GM10248 (cell line): ENCODE data around the gene FOXI2.

ENCODE experiments used
- CTCF ChIA-PET: fragments of 300-600 bp; sonication (Branson Sonifier 250); formaldehyde crosslinking; extraction: SDS; loops from one replicate; lab custom pipeline; 2021; ENCODE audit warnings: antibody characterized with exemption; lab: Yijun Ruan, JAX
- POLR2A ChIA-PET: fragments of 350-650 bp; sonication (Branson Sonifier 250); formaldehyde crosslinking; extraction: SDS; loops from one replicate; lab custom pipeline; 2020; ENCODE audit warnings: antibody characterized with exemption; lab: Yijun Ruan, JAX
- DNase-seq: peaks from one replicate; pipeline ENCODE4 v3.0.0; 2012; ENCODE audit errors: extremely low spot score
- CTCF ChIP-seq: IDR thresholded peaks from 2 replicates; pipeline ENCODE4 v1.5.1; 2012; ENCODE audit warnings: mild to moderate bottlenecking, low read depth; ENCODE audit errors: extremely low read depth, missing control alignments, control extremely low read depth

Gene FOXI2

GRCh38 chr10:127776816-127777215 is 39.8 kb downstream of the FOXI2 start:
- POLR2A ChIA-PET = no interaction called here
- TF ChIP-seq CTCF = no peak
- CTCF ChIA-PET = no interaction called here
- DNase-seq = no peak

GRCh38 chr10:127781412-127781811 is 44.4 kb downstream of the FOXI2 start:
- DNase-seq = no peak
- POLR2A ChIA-PET = no interaction called here
- no peak for TF ChIP-seq CTCF
- CTCF ChIA-PET = no interaction called here

GRCh38 chr10:127787873-127788272 is 50.9 kb downstream of the FOXI2 start:
- no peak for DNase-seq
- ChIA-PET CTCF (interaction anchor here (1.1 kb wide), 1 partner anchor 18 kb away, joined by 3 read pairs; no protein-coding TSS in a partner anchor), POLR2A (no interaction called here)
- TF ChIP-seq CTCF = no peak

GRCh38 chr10:127790066-127790624 is 53.2 kb downstream of the FOXI2 start:
- TF ChIP-seq CTCF = no peak
- CTCF ChIA-PET = interaction anchor here (1.3 kb wide), 1 partner anchor 35 kb away, joined by 3 read pairs; no protein-coding TSS in a partner anchor
- POLR2A ChIA-PET = no interaction called here

More at GRCh38 chr10:127790066-127790624, 53.2 kb downstream of the FOXI2 start:
- DNase-seq = no peak
